Measurements from ENCODE around the gene RBSN.

- TF ChIP-seq CTCF (IDR thresholded peaks at IDR 0.05) (no peak), POLR2A (IDR thresholded peaks at IDR 0.05) (no peak)
Observed at GRCh38 chr3:15032650-15033049, 66.3 kb downstream of the RBSN start.
